WERI-Rb-1 (cell line): Measurements from ENCODE around the gene TRIO.

ENCODE experiments used
- DNase-seq: peaks from one replicate; pipeline ENCODE4 v3.0.0-alpha.2; 2020
- H3K27ac ChIP-seq: fragments of 250-450 bp; sonication (Bioruptor Pico); 2 replicates; pipeline ENCODE4 v1.5.1; 2020; ENCODE audit warnings: mild to moderate bottlenecking, moderate library complexity
- H3K27me3 ChIP-seq: fragments of 250-450 bp; sonication (Bioruptor Pico); 2 replicates; pipeline ENCODE4 v1.5.1; 2021; ENCODE audit warnings: mild to moderate bottlenecking, low read depth, moderate library complexity; ENCODE audit not compliant: insufficient read depth, severe bottlenecking
- H3K36me3 ChIP-seq: fragments of 250-450 bp; sonication (Bioruptor Pico); 2 replicates; pipeline ENCODE4 v1.5.1; 2020; ENCODE audit warnings: mild to moderate bottlenecking, moderate library complexity
- H3K4me3 ChIP-seq: 2 replicates; pipeline ENCODE4 v1.5.1; 2011; ENCODE audit warnings: low read depth, mild to moderate bottlenecking, control low read depth, low read length
- H3K9me3 ChIP-seq: fragments of 250-450 bp; sonication (Bioruptor Pico); 2 replicates; pipeline ENCODE4 v1.5.1; 2021; ENCODE audit warnings: mild to moderate bottlenecking, moderate library complexity; ENCODE audit not compliant: severe bottlenecking
- CTCF ChIP-seq: IDR thresholded peaks from 2 replicates; pipeline ENCODE4 v1.5.1; 2011; ENCODE audit warnings: low read depth, mild to moderate bottlenecking, control low read depth, inconsistent platforms, low read length

TRIO gene

DNA sequence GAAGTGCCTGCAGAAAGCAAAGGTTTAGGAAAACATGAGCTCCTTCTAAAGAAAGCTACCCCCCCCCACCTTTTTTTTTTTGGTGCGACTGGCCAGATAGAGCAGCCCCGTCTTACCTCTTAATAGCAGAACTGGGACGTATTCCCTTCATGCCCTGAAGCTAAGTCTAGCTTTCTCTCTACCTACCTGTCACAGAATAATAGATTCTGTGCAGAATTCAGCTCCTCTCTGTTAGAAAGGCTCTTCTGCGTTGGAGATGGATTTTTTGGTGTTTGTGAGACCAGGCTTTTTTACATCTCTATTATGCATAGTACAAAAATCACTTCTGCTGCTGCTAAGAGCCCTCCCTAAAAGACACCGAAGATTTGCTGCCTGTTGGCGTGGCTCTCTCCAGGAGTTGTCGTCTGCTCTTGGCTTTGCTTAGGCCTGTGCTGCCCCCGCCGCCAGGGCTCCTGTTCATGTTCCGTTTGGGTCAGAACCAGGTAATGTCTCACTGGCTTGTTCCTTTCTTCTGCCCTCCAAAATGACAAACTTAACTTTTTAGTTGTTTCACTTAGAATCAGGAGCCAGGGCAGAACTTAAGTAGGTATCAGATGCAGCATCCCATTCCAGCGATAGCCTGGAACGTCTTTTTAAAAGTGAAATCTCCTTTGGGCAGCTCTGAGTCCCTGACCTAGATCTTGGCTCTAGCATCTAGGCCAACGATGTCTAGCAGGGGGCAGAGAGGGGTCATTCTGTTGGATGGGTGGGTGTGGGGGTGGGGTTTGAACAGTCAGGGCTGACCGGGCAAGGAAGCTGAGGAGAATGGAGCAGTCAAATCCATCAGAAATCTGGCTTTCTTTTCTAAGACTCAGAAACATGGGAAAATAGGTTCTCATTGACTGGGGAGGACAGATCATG is 2.5 kb downstream of the TRIO start:
- no peak for TF ChIP-seq CTCF
- no peak overlapping the region for H3K27ac ChIP-seq

DNA sequence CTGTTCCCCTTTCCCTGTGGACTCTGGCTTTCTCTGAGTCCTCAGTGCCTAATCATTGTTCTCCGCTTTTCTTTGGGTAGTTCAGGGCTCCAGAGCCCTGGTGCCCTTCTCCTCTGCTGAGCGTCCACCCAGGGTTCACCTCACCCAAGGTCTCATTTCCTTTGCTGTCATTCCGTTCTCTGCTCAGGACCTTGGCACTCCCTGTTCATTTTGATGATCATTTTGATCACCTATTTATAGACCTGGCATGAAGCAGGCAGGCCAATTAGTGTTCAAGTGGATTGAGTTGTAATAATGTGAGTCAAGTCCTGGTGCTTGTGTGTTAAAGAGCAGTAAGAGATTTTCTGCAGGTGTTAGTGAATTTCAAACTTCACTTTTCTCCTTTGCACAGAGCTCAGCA is 3.6 kb downstream of the TRIO start:
- H3K27me3 ChIP-seq, result peaks cover 8% of the 10 kb centered on the region
- H3K36me3 ChIP-seq, result peaks cover 3% of the 10 kb centered on the region; the same call in 1 of the 2 replicates
- no peak for TF ChIP-seq CTCF
- no peak overlapping the region for H3K4me3 ChIP-seq
- DNase-seq, result no peak
- no peak overlapping the region for H3K27ac ChIP-seq
- no peaks in the 10 kb centered on the region for H3K9me3 ChIP-seq

More for the DNA sequence above, 2.5 kb downstream of the TRIO start:
- no peaks in the 10 kb centered on the region for H3K9me3 ChIP-seq
- peaks cover 14% of the 10 kb centered on the region for H3K27me3 ChIP-seq
- no peak for DNase-seq
- H3K36me3 ChIP-seq, result peaks cover 3% of the 10 kb centered on the region; the same call in 1 of the 2 replicates
- H3K4me3 ChIP-seq, result peak overlapping the region; percentile 90

- Histone ChIP-seq H3K27me3 (peaks cover 6% of the 10 kb centered on the region), H3K27ac (no peak overlapping the region), H3K4me3 (no peak overlapping the region), H3K9me3 (no peaks in the 10 kb centered on the region), H3K36me3 (peaks cover 3% of the 10 kb centered on the region; the same call in 1 of the 2 replicates)
- TF ChIP-seq CTCF, result no peak
- no peak for DNase-seq
These were observed 4.1 kb downstream of the TRIO start for GRCh38 chr5:14147210-14147609.

DNA sequence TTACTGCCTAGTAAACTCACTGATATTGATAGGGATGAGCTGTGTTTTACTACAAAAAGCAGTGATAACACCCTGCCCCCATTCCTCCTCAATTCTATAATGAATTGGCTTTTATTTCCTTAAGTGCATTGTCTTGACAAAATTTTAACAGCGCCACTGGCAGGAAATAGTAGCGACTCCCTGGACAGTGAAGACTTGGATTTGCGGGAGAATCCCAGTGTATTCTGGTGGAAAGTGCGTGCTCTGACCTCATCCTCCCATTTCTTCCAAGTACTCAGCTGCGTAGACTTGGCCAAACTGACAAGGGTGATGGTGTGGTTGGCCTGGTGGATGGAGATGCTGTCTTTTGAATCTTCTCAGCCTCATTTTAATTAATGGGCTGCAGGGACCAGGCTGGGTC is 5.3 kb downstream of the TRIO start:
- H3K9me3 ChIP-seq, result no peaks in the 10 kb centered on the region
- no peak for DNase-seq
- no peak for TF ChIP-seq CTCF
- no peaks in the 10 kb centered on the region for H3K27me3 ChIP-seq
- H3K36me3 ChIP-seq, result peaks cover 3% of the 10 kb centered on the region; the same call in 1 of the 2 replicates
- H3K4me3 ChIP-seq, result no peak overlapping the region
- no peak overlapping the region for H3K27ac ChIP-seq

- Histone ChIP-seq H3K9me3 (no peaks in the 10 kb centered on the region), H3K27me3 (no peaks in the 10 kb centered on the region), H3K36me3 (peaks cover 2% of the 10 kb centered on the region; the same call in 1 of the 2 replicates), H3K27ac (no peak overlapping the region), H3K4me3 (no peak overlapping the region)
- no peak for DNase-seq
- TF ChIP-seq CTCF, result no peak
These were observed 5.9 kb downstream of the TRIO start for GRCh38 chr5:14148890-14149671.
